WTC11 (cell line): Measurements from ENCODE around the gene UGT2B17.

Experiments used
- FOXK1 ChIP-seq: sonication (generic); formaldehyde crosslinking; IDR thresholded peaks from 2 replicates; pipeline ENCODE4 v1.8.0; 2022; ENCODE audit warnings: mild to moderate bottlenecking, moderate library complexity, missing genetic modification reagents
- RELA ChIP-seq: sonication (generic); formaldehyde crosslinking; IDR thresholded peaks from 2 replicates; pipeline ENCODE4 v1.8.1; 2022; ENCODE audit warnings: missing genetic modification reagents, mild to moderate bottlenecking, borderline replicate concordance
- ZNF416 ChIP-seq: fragments of 250-450 bp; sonication (Bioruptor Pico); IDR thresholded peaks from 2 replicates; pipeline ENCODE4 v1.9.0; 2021; ENCODE audit warnings: mild to moderate bottlenecking, inconsistent platforms
- TF ChIP-seq, protein P1 (sequence below): fragments of 200-600 bp; IDR thresholded peaks from 2 replicates; pipeline ENCODE4 v1.8.0; 2022; ENCODE audit warnings: antibody characterized with exemption
- TF ChIP-seq, protein P2 (sequence below): sonication (generic); formaldehyde crosslinking; IDR thresholded peaks from 2 replicates; pipeline ENCODE4 v1.8.1; 2022; ENCODE audit warnings: mild to moderate bottlenecking, moderate library complexity, missing genetic modification reagents

DNA sequence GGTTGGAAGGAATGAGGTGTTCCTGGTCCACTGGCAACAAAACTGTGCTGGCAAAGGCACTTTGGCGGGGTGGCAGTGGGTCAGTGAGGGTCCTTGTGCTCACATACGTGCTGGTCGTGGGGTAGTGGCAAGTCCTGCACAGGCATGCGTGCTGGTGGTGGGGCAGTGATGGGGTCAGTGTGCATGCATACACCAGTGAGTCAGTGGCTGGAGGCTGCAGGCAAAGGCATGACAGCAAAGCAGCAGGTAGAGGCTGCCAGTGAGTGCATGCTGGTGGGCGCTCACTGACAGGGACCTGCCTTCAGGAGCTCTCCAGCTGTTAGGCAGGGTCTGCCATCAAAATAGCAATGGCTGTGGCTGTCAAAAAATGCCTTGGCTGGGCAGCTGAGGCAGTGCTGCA lies 86.8 kb downstream of the UGT2B17 start:
- TF ChIP-seq, protein P1, sequence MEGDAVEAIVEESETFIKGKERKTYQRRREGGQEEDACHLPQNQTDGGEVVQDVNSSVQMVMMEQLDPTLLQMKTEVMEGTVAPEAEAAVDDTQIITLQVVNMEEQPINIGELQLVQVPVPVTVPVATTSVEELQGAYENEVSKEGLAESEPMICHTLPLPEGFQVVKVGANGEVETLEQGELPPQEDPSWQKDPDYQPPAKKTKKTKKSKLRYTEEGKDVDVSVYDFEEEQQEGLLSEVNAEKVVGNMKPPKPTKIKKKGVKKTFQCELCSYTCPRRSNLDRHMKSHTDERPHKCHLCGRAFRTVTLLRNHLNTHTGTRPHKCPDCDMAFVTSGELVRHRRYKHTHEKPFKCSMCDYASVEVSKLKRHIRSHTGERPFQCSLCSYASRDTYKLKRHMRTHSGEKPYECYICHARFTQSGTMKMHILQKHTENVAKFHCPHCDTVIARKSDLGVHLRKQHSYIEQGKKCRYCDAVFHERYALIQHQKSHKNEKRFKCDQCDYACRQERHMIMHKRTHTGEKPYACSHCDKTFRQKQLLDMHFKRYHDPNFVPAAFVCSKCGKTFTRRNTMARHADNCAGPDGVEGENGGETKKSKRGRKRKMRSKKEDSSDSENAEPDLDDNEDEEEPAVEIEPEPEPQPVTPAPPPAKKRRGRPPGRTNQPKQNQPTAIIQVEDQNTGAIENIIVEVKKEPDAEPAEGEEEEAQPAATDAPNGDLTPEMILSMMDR = no peak
- TF ChIP-seq FOXK1 (no peak), ZNF416 (CRISPR knock-in tag) (no peak), RELA (CRISPR knock-in tag) (no peak)
- TF ChIP-seq, protein P2, sequence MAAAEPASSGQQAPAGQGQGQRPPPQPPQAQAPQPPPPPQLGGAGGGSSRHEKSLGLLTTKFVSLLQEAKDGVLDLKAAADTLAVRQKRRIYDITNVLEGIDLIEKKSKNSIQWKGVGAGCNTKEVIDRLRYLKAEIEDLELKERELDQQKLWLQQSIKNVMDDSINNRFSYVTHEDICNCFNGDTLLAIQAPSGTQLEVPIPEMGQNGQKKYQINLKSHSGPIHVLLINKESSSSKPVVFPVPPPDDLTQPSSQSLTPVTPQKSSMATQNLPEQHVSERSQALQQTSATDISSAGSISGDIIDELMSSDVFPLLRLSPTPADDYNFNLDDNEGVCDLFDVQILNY (CRISPR knock-in tag) = no peak
